ENCODE data around the gene MB.

Gene MB

GRCh38 chr22:35570686-35571194, 46.4 kb downstream of the MB start:
- no peak for DNase-seq

- DNase-seq, result no peak
These were observed 47.2 kb downstream of the MB start for GRCh38 chr22:35569916-35570315.

DNA sequence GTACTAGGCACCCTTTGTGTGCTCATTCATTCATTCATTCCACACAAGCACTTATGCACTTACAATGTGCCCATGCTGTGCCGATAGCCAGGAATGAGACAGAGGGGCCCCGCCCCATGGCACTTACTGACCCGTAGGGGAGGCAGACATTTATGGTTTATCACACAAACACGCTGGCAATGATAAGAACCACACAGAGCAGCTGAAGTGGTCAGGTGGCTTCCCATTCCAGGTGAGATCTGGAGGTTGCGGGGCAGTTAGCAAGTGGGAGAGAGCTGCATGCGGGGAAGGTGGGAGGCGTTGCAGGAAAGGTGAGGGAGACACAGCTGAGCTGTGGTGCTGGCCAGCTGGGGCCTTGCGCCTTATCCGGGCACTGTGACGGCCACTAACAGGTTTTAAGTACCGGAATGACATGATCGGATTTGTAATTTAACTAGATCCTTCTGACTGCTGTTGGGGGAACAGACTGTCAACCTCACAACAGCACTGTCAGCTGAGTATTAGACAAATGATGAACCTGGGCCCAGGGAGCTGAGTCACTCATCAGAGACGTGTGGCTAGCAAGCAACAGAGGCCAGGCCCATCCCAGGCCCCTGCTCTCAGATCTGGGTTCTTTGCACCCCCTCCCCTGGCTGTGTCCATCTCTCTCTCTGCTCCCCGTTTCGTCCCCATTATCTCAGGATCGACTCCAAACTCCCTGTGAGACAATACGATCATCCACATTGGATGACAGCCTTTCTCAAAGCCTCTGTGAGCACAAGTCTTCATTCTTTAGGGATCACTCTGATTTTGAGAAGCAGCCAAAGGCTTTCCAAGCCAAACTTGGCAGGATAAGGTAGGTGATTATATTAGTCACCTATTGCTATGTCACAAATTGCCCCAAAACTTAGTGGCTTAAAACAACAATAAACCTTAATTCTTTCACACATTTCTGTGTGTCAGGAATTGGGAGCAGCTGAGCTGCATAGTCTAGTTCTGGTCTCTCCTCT, 48.1 kb downstream of the MB start:
- DNase-seq, result no peak

DNA sequence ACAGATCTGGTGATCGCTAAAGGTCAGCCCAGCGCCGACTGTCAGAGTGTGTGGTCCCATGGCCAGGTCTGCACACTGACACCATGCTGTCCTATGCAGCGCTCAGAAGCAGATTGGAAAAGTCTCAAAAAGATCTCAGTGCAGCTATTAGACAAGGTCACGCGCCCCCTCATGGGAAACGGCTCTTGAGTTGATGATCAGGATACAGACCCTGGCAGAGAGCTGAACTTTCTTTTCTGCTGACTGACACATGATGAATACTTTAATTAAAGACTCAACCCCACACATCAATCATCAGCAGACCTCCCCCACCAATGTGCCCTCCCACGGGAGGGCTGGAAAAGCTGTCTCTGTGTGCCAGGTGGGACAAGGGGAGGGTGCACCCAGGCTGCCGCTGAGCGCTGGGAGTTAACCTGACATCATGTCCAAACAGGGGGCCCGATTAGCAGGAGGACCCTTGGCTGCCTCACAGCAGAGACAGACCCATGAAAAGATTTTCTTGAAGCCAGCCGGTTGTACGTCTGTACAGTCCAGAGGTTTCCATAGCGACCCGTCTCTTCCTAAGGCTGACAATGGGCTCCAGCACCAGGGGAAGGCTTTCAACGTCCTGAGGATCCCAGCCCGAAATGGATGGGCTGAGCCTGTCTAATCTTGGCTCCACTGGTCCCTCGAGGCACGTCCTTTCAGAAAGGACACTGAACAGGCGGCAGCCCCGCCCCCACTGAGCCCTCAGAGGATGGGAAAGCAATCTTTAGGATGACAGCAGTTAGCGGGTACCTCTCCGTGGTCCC, 49.6 kb downstream of the MB start:
- no peak for DNase-seq

GRCh38 chr22:35564975-35565867, 51.9 kb downstream of the MB start:
- DNase-seq, result no peak

DNA sequence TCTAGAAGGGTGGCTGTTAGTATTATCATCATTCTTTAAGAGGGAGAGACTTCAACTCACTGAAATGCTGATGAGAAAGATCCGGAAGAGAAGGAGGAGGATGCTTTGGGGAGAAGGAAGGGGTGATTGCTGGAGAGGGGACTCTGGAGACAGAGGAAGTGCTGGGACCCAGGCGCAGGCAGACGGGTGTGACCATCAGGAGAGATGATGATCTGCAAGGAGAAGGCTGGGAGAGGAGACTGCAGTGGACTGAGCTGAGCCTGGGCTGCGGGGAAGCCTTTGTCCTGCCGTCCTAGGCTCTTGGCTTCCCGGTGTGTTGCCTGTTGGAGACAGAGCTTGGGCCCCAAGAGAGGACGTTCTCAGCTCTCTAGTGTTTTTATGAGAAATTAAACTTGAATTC, 53.9 kb downstream of the MB start:
- no peak for DNase-seq

DNA sequence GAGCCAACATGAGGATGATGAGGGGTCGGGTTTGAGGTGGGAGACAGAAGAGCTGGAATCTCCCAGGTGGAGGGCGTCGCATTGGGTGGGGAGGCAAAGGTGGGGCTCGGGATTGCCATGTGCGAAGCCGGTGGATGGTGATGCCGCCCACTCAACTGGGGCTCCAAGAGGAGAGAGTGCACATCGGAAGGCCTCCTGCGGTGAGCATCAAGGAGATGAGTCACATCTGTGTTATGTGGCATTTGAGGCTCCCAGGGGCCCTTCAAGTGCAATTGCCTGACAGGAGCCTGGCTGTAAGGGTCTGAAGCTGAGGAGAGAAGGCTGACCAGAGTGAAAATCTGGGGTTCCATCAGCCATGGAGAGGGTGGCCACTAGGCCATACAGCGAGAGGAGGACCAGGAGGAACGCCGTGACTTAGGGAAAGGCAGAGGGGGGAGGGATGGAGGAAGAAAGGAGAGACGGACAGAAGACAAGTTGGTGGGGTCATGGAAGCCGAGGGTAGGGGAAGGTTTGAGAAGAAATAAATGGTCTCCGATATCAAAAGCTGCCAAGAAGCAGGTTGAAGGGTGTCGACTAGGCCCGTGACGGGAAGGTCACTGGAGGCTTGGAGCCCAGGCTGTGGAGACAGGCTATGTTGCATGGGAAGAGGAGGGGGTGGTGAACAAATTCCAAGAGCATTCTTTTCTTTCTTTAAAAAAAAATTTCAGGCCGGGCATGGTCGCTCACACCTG, 55.2 kb downstream of the MB start:
- no peak for DNase-seq

DNA sequence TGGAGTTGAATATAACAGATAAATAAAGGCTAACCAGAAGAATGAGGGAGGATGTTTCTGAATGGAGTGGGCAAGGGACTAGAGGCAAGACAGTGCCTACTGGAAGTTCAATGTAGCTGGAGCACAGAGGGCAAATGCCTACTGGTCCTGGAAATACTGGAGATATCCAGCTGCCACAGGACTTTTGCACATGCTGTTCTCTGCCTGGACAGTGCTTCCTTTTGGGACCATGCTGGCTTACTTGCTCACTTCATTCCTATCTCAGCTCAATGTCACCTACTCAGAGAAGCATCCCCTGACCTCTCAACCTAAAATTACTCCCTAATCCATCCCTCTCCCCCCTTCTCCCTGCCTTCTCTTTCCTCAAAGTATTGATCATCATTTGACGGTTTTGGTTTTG, 56.3 kb downstream of the MB start:
- no peak for DNase-seq

DNA sequence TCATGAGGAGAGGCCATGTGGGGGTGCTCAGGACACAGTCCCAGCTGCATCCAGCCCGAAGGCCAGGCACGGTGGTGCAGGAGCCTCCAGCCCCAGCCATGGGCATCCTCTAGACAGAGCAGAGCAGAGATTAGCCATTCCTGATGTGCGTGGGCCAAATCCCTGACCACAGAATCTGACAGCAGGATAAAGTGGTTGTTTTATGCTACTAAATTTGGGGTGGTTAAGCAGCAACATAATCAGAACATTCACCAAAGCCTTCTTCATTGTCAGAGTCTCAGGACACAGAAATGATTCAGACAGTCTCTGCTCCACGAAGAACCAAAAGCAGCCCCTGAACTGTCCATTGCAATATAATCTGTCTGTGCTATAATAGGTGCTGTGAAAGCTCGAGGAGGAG, 56.8 kb downstream of the MB start:
- DNase-seq, result no peak

DNA sequence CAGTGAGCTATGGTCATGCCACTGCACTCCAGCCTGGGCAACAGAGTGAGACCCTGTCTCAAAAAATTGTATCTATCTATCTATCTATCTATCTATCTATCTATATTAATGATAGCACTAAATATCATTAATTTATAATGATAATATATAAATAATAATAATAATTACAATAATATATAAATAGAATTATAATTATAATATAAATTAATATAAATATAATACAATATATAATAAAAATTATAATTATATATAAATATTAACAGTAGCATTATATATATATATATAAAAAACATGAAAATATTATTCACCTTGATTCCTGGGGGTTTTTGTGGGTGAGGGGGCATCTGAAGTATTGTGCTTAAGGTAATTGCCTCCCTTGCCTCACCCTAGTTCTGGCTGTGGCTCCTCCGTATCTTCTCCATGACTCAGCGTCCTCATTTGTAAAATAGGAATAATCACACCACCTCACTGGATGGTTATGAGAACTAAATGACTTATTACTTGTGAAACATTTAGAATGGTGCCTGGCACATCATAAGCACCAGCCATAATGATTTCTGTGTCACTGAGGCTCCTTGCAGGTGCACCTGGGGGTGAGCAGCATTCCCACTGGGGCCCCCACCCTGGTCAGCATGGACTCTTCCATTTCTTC, 57.6 kb downstream of the MB start:
- no peak for DNase-seq

DNA sequence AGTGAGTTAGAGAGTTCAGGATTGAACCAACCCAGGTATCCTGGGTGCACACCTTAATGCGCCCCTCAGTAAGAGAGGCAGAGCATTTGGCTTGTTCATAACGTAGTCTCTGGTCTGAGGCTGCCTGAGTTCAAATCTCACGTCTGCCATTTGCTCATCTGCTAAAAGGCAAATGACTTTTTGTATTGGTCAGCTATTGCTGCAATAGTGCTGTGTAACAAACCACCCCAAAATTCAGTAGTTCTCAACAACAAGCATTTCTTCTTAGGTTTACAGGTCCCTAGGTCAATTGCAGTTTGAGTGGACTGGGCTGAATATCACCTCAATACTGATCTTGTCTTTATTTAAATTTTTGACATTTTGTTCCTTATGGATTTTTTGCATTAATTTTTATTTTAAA, 58.4 kb downstream of the MB start:
- DNase-seq, result no peak

DNA sequence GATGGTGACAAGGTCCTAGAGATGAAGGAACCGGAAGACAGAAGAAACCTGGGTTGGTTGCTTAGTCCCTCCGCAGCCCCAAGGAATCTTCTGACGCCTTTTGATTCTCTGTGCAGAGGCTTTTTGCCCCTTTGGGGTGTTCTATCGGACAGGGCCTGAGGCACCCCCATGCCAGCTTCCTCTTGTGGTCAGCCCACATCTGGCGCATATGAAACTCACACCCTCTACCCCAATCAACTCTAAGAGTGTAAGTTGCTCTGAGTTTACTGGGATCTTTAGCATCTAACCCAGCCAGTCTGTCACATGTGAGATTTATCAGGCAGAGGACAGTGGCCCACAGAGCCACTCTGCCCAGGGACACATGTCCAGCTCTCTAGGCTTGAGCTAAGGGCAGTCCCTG, 59.1 kb downstream of the MB start:
- DNase-seq, result no peak
